ENCODE measurements around the gene GAB2.

Gene GAB2

DNA sequence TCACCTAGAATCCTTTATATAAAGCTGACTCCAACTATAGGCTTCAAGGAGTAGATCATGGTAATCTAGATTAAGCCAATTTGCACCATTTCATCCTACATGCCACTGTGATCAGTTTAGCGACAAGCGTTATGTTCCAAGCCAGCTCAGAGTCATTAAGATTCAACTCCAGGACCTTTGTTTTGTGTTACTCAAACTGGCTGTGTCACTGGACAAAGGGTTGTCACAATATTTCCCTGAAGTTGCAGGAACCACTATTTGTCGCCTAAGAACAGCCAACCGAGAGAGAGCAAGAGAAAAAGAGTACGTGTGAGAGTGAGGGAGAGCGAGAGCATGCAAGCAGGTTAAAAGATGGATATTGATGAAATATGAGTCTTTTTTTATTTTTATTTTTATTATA, 124.1 kb downstream of the GAB2 start (continued):
- no peak for TF ChIP-seq ZIC2 (tag by site-specific recombination; IDR thresholded peaks at IDR 0.05)
- no peak for TF ChIP-seq ZNF501 (tag by site-specific recombination; IDR thresholded peaks at IDR 0.05)
- no peak for TF ChIP-seq MEIS1 (CRISPR knock-in tag; IDR thresholded peaks at IDR 0.05; ENCODE audit: borderline replicate concordance)
- no peak for TF ChIP-seq ZNF423 (tag by site-specific recombination; IDR thresholded peaks at IDR 0.05)
- TF ChIP-seq ZSCAN30 (tag by site-specific recombination; IDR thresholded peaks at IDR 0.05) = no peak
- no peak for TF ChIP-seq ZNF76 (tag by site-specific recombination; IDR thresholded peaks at IDR 0.05; ENCODE audit: borderline replicate concordance, low read depth)
- TF ChIP-seq ZNF114 (tag by site-specific recombination; IDR thresholded peaks at IDR 0.05) = no peak
- TF ChIP-seq ZFP3 (tag by site-specific recombination; IDR thresholded peaks at IDR 0.05; ENCODE audit: low read depth) = no peak
- no peak for TF ChIP-seq ZNF558 (tag by site-specific recombination; IDR thresholded peaks at IDR 0.05)

DNA sequence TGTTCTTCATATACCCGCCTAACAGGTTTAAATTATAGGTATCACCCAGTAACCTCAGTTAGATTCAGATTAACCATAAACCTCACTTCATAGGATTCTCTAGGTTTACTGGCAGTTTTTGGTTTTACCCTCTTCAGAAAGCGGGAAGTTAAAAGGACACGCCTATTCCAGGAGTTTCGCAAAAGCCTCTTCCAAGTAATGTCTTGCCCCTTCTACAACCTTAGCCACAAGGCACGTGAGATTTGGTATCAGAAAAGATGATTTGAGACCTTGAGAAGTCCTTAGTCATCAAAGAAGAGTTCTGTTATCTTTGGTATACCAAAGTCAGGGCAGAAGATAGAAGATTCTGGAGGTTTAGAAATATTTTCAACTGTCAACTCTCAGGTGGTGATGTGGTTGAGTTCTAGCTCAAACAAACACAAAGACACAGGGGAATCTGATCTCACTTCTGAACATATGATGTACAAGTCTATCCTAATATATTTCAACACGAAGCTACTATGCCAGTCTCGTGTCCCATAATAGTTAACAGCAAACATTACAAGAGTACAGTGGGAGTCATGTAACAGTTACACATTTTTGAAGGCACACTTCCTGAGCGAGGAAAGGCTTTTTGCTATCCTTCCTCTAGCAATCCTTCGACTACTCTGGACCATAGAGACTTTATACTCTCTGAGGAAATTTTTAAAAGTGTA, 125.4 kb downstream of the GAB2 start:
- CTCF ChIA-PET = no interaction called here
- Histone ChIP-seq H3K4me1 (ENCODE audit: control insufficient read depth, insufficient read depth, low read length) (no peaks in the 10 kb centered on the region), H3K36me3 (ENCODE audit: control insufficient read depth in 2 of 2, insufficient read depth in 1 of 2, low read length in 2 of 2) (no peaks in the 10 kb centered on the region), H3K27ac (ENCODE audit: extremely low read depth, low read depth, low read length) (no peak overlapping the region), H3K4me3 (ENCODE audit: low read depth, low read length) (no peak overlapping the region), H3K9me3 (ENCODE audit: control insufficient read depth, insufficient read depth, low read depth, low read length) (no peaks in the 10 kb centered on the region)
- no peak for TF ChIP-seq ZNF114 (tag by site-specific recombination; IDR thresholded peaks at IDR 0.05)
- TF ChIP-seq ZNF155 (tag by site-specific recombination; IDR thresholded peaks at IDR 0.05) = no peak
- TF ChIP-seq, protein P1, sequence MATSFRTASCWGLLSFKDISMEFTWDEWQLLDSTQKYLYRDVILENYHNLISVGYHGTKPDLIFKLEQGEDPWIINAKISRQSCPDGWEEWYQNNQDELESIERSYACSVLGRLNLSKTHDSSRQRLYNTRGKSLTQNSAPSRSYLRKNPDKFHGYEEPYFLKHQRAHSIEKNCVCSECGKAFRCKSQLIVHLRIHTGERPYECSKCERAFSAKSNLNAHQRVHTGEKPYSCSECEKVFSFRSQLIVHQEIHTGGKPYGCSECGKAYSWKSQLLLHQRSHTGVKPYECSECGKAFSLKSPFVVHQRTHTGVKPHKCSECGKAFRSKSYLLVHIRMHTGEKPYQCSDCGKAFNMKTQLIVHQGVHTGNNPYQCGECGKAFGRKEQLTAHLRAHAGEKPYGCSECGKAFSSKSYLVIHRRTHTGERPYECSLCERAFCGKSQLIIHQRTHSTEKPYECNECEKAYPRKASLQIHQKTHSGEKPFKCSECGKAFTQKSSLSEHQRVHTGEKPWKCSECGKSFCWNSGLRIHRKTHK (tag by site-specific recombination; IDR thresholded peaks at IDR 0.05) = no peak
- no peak for TF ChIP-seq ZNF776 (tag by site-specific recombination; IDR thresholded peaks at IDR 0.05; ENCODE audit: borderline replicate concordance)
- TF ChIP-seq, protein P2, sequence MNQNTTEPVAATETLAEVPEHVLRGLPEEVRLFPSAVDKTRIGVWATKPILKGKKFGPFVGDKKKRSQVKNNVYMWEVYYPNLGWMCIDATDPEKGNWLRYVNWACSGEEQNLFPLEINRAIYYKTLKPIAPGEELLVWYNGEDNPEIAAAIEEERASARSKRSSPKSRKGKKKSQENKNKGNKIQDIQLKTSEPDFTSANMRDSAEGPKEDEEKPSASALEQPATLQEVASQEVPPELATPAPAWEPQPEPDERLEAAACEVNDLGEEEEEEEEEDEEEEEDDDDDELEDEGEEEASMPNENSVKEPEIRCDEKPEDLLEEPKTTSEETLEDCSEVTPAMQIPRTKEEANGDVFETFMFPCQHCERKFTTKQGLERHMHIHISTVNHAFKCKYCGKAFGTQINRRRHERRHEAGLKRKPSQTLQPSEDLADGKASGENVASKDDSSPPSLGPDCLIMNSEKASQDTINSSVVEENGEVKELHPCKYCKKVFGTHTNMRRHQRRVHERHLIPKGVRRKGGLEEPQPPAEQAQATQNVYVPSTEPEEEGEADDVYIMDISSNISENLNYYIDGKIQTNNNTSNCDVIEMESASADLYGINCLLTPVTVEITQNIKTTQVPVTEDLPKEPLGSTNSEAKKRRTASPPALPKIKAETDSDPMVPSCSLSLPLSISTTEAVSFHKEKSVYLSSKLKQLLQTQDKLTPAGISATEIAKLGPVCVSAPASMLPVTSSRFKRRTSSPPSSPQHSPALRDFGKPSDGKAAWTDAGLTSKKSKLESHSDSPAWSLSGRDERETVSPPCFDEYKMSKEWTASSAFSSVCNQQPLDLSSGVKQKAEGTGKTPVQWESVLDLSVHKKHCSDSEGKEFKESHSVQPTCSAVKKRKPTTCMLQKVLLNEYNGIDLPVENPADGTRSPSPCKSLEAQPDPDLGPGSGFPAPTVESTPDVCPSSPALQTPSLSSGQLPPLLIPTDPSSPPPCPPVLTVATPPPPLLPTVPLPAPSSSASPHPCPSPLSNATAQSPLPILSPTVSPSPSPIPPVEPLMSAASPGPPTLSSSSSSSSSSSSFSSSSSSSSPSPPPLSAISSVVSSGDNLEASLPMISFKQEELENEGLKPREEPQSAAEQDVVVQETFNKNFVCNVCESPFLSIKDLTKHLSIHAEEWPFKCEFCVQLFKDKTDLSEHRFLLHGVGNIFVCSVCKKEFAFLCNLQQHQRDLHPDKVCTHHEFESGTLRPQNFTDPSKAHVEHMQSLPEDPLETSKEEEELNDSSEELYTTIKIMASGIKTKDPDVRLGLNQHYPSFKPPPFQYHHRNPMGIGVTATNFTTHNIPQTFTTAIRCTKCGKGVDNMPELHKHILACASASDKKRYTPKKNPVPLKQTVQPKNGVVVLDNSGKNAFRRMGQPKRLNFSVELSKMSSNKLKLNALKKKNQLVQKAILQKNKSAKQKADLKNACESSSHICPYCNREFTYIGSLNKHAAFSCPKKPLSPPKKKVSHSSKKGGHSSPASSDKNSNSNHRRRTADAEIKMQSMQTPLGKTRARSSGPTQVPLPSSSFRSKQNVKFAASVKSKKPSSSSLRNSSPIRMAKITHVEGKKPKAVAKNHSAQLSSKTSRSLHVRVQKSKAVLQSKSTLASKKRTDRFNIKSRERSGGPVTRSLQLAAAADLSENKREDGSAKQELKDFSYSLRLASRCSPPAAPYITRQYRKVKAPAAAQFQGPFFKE (tag by site-specific recombination; IDR thresholded peaks at IDR 0.05; ENCODE audit: borderline replicate concordance) = no peak
- TF ChIP-seq RBAK (tag by site-specific recombination; IDR thresholded peaks at IDR 0.05) = no peak
- TF ChIP-seq ZNF843 (tag by site-specific recombination; IDR thresholded peaks at IDR 0.05) = no peak
- TF ChIP-seq, protein P3, sequence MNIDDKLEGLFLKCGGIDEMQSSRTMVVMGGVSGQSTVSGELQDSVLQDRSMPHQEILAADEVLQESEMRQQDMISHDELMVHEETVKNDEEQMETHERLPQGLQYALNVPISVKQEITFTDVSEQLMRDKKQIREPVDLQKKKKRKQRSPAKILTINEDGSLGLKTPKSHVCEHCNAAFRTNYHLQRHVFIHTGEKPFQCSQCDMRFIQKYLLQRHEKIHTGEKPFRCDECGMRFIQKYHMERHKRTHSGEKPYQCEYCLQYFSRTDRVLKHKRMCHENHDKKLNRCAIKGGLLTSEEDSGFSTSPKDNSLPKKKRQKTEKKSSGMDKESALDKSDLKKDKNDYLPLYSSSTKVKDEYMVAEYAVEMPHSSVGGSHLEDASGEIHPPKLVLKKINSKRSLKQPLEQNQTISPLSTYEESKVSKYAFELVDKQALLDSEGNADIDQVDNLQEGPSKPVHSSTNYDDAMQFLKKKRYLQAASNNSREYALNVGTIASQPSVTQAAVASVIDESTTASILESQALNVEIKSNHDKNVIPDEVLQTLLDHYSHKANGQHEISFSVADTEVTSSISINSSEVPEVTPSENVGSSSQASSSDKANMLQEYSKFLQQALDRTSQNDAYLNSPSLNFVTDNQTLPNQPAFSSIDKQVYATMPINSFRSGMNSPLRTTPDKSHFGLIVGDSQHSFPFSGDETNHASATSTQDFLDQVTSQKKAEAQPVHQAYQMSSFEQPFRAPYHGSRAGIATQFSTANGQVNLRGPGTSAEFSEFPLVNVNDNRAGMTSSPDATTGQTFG (tag by site-specific recombination; IDR thresholded peaks at IDR 0.05; ENCODE audit: borderline replicate concordance) = no peak
- TF ChIP-seq ZNF670 (tag by site-specific recombination; IDR thresholded peaks at IDR 0.05; ENCODE audit: low read depth) = no peak
- POLR2A ChIA-PET = no interaction called here
